Retinal pigment epithelial cell (primary cell): ENCODE data around the gene TMEM72.
A peak's percentile ranks its signal among the peaks of the same experiment; 100 is the strongest.

Experiments
- DNase-seq: peaks from one replicate; pipeline ENCODE4 v3.0.0-alpha.2; 2010; ENCODE audit warnings: low read depth
- H3K4me3 ChIP-seq: 2 replicates; pipeline ENCODE4 v1.5.1; 2011; ENCODE audit warnings: mild to moderate bottlenecking, low read length, control low read depth, moderate library complexity
- CTCF ChIP-seq: conservative IDR thresholded peaks from 2 replicates; pipeline ENCODE4 v1.5.1; 2011; ENCODE audit warnings: low read depth, low read length, control low read depth, inconsistent platforms

Gene TMEM72

GRCh38 chr10:44934416-44935200, 23.5 kb downstream of the TMEM72 start:
- H3K4me3 ChIP-seq = no peak overlapping the region
- TF ChIP-seq CTCF = no peak
- DNase-seq = no peak

- no peak overlapping the region for H3K4me3 ChIP-seq
- TF ChIP-seq CTCF = peak; percentile 5
- DNase-seq = peak; percentile 92
Measured at GRCh38 chr10:44935201-44935965, 24.2 kb downstream of the TMEM72 start.

- H3K4me3 ChIP-seq = no peak overlapping the region
- DNase-seq = no peak
- TF ChIP-seq CTCF = no peak
Measured at GRCh38 chr10:44935966-44936295, 24.8 kb downstream of the TMEM72 start.

DNA sequence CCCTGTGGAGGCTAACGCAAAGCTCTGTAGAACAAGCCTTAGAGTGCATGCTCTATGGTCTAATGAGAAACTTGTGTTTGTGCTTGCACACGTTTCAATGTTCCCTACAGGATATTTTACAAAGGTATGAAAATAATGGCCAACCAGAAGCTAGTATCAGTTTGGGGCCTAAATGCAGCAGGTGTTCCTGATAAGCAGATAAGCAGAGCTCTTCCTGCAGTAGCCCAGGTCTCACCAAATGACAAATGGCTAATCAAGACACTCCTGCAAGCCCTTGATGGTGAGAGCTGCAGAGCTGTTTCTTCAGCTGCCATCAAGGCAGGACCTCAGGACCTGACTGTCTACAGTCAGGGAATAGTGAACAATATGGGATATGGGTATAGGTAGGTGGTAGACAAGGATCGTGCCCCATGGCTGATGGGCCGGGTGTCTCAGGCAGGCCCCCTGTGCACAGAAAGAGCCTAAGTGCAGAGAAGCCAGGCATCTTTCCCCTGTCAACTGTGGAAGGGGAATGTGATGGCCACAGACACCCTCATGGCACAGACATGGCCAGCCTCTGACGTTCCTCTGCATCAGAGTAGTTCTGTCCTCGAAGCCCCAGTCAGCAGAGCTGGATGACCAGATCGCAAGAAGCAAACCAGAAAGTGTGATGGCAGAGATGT, 25.3 kb downstream of the TMEM72 start:
- no peak for TF ChIP-seq CTCF
- H3K4me3 ChIP-seq = no peak overlapping the region
- no peak for DNase-seq

- no peak for DNase-seq
- no peak for TF ChIP-seq CTCF
- H3K4me3 ChIP-seq = no peak overlapping the region
Measured at GRCh38 chr10:44937196-44938005, 26.3 kb downstream of the TMEM72 start.

GRCh38 chr10:44938956-44939355, 27.8 kb downstream of the TMEM72 start:
- H3K4me3 ChIP-seq = no peak overlapping the region
- no peak for DNase-seq

More at GRCh38 chr10:44938956-44939355, 27.8 kb downstream of the TMEM72 start:
- no peak for TF ChIP-seq CTCF
